GM21367 (cell line): ENCODE measurements around the gene CRYBB1.

Source experiments
- ATAC-seq: cut with Tn5 transposase; IDR thresholded peaks from one replicate; pipeline ENCODE4 v1.9.1; 2021; ENCODE audit not compliant: unreplicated experiment

The CRYBB1 gene

GRCh38 chr22:26617271-26618199 is at the start of gene CRYBB1:
Gene CRYBB1, minus strand, starts transcription at chr22:26618027. Its CDS starts 1,708 bp downstream, at chr22:26616319.
- ATAC-seq: no peak

- ATAC-seq: no peak
Measured at GRCh38 chr22:26667140-26667539, 49.3 kb upstream of the CRYBB1 start.

- ATAC-seq: no peak
Measured at GRCh38 chr22:26665813-26666231, 48.0 kb upstream of the CRYBB1 start.

GRCh38 chr22:26663374-26663923 is 45.6 kb upstream of the CRYBB1 start:
- no peak for ATAC-seq

- no peak for ATAC-seq
Measured at GRCh38 chr22:26662160-26662559, 44.3 kb upstream of the CRYBB1 start.

DNA sequence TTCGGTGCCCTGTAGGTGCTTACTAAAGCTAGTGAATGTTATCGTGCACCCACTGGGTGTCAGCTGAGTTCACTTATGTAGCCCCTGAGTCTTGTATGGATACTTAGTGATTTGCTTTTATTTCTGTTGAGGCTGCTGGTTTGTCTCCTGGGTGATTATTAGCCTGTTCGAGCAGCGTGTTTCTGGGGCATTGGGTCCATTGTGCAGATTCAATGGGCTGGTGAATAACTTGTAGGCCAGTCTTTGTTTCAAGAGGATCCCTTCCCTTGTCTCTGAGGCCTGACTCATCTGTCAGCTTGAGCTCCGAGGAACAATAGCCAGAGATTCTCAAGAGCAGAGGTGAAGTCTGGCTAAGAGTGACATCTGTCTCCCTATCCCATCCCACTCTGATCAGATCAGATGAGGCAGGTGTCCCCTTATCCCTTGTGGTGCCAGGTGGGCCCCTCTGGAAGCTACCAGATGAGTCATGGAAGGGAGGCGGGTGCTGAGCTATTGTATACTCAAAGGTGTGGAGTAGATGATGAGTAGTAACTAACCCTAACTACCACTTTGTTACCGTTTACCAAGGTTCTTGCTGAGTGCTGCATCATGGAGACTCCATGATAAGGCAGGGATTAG is 43.2 kb upstream of the CRYBB1 start:
- no peak for ATAC-seq

GRCh38 chr22:26660356-26660755 is 42.5 kb upstream of the CRYBB1 start:
- ATAC-seq: no peak

DNA sequence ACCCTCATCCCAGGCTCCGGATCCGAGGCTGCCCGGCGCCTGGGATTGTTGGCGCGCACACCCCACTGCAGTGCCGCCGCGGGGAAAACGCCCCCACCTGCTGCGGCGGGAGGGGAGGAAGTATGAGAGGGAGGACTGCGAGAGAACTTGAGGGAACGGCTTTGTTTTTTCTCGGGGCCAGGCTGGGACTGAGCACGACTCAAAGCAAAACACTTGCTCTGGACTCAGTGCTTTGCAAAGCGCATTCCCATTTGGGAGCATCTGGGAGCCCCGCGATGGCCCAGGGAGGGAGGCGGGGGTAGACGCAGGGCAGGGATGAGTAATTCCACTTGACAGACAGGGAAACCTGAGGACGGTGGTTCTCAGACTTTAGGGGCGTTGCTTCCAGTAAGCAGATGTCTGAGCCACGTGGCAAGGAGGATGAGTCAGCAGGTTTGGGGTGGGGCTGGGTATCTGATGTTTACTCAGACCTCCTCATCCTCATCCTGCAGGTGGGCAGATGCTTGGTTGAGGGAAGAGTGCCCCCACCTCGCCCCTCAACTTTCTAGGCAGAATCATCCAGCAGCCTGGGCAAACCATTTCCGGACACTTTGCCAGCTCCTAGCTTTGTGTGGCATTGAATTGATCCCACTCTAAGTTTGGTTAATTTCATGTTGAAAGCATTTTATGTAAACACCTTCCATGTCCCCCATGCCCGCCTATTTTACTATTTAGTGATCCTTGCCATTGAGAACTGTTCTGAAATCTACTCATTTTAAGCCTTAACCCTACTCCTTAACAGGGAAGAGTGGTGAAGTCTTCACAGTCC is 41.0 kb upstream of the CRYBB1 start:
- no peak for ATAC-seq

- ATAC-seq: no peak
Measured at GRCh38 chr22:26658161-26658560, 40.3 kb upstream of the CRYBB1 start.

DNA sequence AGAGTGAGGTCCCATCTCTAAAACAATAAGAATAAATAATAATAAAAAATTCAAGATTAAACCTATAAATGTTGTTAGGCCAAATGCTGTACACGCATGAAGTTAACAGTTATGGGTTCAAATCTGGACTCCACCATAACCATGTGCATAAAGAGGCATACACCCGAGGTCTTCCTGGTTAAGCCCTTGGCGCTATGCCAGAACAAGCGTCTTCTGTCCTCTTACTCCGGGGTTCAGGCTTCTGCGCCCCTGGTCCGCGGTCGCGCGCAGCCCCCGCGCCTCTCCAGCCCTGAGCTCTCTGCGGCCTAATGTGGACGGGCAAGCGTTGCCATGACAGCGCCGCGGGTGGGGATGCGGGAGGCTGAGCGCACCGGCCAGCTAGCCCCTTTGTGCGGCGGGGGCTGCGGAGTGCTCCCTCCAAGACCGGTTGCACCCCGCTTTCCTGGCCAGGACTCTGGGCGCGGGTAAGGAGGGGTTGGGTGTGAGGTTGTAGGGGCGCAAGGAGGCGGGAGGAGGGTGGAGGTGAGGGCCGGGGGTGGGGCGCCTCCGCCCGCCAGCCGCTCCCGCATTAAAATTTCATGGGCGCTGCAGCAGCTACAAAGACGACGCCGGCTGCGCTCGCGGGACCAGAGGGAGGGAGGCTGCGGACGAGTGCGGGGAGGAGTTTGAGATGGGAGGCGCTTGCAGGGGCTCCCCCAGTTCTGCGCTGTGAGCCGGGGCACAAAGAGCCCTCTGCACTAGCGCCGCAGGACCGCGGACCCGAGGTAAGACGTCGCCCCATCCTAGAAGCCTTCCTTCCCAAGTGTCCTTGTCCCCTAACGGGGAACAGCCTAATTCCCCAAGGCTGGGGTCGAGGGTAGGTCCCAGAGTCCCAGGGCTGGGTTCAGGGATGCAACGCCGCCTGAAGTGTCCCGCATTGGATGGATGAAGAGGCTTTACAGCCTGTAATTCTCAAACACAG is 39.3 kb upstream of the CRYBB1 start, which contains the start of gene MIAT:
Gene MIAT, plus strand, starts transcription at position 698 of the 961 bp plus-strand sequence.
- ATAC-seq: no peak

GRCh38 chr22:26651815-26652214 is 34.0 kb upstream of the CRYBB1 start:
- no peak for ATAC-seq

DNA sequence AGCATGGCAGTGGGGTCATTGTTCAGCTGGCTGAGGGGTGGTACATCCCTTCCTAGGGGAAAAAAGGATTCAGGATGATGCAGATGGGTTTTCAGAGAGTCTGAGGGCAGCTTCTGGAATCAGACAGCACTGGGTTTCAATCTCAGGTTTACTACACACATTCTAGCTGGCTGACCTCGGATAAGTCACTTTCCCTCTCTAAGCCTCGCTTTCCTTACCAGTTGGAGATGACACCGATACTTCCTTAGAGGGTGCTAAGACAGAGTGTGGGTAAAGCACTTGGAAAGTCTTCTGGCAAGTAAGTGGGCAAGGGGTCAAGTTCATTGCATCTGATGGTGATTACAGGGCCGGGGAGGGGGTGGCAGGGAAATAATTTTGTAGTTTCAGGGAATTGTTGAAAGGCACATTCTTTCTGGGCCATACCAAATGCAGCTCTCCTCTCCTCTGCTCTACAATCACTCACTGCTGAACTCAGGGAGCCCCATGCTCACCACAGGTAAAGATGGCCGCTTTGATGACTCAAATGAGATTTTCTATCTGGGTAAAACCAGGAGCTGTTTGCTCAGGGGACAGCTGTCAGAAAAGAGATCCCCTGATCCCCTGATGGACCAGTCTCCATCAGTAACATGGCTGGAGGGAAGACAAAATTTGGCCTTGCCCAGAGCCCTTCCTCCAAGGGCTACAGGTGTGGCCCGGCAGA is 33.0 kb upstream of the CRYBB1 start:
- ATAC-seq: no peak

DNA sequence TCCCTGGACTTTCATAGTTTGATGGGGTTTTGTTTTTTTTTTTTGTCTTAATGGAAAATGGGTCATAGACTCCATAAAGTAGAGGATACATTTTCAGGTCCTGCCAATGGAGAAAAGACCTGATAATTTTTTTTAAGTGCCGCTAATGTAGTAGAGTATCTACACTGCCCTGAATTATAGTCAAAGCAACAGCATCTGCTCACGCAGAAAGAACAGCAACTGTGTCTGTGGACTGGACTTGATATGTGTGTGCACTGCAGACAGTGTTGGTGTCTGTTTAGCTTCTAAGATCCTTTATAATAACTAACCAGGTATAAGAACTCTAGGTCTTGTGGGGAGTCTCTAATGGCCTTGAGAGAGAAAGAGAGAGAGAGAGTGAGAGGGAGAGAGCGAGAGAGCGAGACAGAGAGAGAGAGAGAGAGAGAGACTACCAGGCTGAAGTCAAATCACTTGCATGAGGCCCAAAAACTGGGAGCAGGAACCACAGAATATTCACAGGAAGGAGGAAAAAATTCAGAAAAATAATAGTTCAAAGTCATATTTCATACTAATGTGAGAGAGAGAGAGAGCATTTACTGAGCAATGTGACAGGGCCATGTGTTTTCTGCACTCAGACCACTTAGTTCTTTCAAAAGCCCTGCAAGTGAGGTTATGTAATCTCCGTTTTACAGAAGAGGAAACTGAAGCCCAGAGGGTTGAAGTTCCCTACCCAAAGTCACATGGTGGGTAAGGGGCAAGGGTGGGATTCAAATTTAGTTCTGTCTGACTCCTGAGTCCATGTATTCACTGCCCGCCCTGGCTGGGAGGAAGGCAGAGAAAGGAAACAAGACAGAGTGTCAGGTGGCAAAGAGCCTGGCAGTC is 30.9 kb upstream of the CRYBB1 start:
- no peak for ATAC-seq

GRCh38 chr22:26648011-26648497 is 30.2 kb upstream of the CRYBB1 start:
- no peak for ATAC-seq

- ATAC-seq: no peak
Measured at GRCh38 chr22:26646158-26646557, 28.3 kb upstream of the CRYBB1 start.

- no peak for ATAC-seq
Measured at GRCh38 chr22:26643418-26644100, 25.7 kb upstream of the CRYBB1 start.
